ENCODE results near the gene EN2. TPM values are rescaled to one million over a fixed set of nuclear protein-coding genes. Genes with fewer than 3 reads are reported as not detected.

The EN2 gene
- total and polyA plus RNA-seq, 2 of the 13 experiments (the other 11 are each of a cell fraction or from before 2014, with no cell fraction given) = not detected

DNA sequence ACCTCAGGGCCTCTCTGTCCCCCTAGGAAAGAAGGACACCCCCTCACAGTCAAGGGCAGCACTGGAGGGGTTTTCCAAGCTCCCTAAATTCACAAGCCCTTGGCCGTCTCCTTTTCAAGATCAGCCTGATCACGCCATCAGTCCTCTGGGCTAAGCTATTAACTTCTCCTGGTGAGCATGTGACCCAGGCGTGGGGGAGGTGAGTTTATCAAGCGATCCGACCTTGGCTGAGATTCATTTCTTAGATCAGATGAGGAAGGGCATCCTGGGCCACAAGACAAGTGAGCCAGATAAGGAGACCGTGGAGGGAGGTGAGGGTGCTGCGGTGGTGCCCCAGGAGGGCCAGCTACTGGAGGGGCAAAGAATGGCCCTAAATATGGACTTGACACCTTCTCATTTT, 19.2 kb upstream of the EN2 start:
- no peaks in the 10 kb centered on the region for H3K9me3 ChIP-seq (ENCODE audit: low read length)
- TF ChIP-seq MATR3 (CRISPR knock-in tag; IDR thresholded peaks at IDR 0.05) (no peak), XBP1 (CRISPR knock-in tag; IDR thresholded peaks at IDR 0.05) (no peak), NFATC3 (CRISPR knock-in tag; IDR thresholded peaks at IDR 0.05) (no peak), ZNF629 (CRISPR knock-in tag; conservative IDR thresholded peaks at IDR 0.05) (no peak), SMC3 (IDR thresholded peaks at IDR 0.05; ENCODE audit: low read length) (no peak), SALL2 (CRISPR knock-in tag; IDR thresholded peaks at IDR 0.05) (no peak), ZSCAN9 (CRISPR knock-in tag; IDR thresholded peaks at IDR 0.05; ENCODE audit: borderline replicate concordance) (no peak), TEAD3 (CRISPR knock-in tag; optimal IDR thresholded peaks at IDR 0.05; ENCODE audit: borderline replicate concordance) (no peak), HDAC1 (CRISPR knock-in tag; IDR thresholded peaks at IDR 0.05) (no peak), ZNF512 (CRISPR knock-in tag; IDR thresholded peaks at IDR 0.05) (no peak), PRMT3 (CRISPR knock-in tag; IDR thresholded peaks at IDR 0.05; ENCODE audit: borderline replicate concordance, low read depth) (no peak), GZF1 (CRISPR knock-in tag; IDR thresholded peaks at IDR 0.05) (no peak), MED13 (CRISPR knock-in tag; IDR thresholded peaks at IDR 0.05) (no peak), ZNF607 (CRISPR knock-in tag; IDR thresholded peaks at IDR 0.05; ENCODE audit: borderline replicate concordance) (no peak), ZNF883 (CRISPR knock-in tag; IDR thresholded peaks at IDR 0.05; ENCODE audit: not compliant biosample characterization) (no peak), ZFX (CRISPR knock-in tag; IDR thresholded peaks at IDR 0.05; ENCODE audit: low read depth) (no peak)
- TF ChIP-seq, protein P1, sequence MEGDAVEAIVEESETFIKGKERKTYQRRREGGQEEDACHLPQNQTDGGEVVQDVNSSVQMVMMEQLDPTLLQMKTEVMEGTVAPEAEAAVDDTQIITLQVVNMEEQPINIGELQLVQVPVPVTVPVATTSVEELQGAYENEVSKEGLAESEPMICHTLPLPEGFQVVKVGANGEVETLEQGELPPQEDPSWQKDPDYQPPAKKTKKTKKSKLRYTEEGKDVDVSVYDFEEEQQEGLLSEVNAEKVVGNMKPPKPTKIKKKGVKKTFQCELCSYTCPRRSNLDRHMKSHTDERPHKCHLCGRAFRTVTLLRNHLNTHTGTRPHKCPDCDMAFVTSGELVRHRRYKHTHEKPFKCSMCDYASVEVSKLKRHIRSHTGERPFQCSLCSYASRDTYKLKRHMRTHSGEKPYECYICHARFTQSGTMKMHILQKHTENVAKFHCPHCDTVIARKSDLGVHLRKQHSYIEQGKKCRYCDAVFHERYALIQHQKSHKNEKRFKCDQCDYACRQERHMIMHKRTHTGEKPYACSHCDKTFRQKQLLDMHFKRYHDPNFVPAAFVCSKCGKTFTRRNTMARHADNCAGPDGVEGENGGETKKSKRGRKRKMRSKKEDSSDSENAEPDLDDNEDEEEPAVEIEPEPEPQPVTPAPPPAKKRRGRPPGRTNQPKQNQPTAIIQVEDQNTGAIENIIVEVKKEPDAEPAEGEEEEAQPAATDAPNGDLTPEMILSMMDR (CRISPR knock-in tag; IDR thresholded peaks at IDR 0.05) = no peak
- no peak overlapping the region for H3K27ac ChIP-seq (ENCODE audit: extremely low read length, insufficient read depth, low read length)
- H3K4me3 ChIP-seq (replicated peaks in 1 of 3; ENCODE audit: insufficient read depth in 1 of 3, low read depth in 2 of 3, low read length in 3 of 3) = no peak overlapping the region
- H3K27me3 ChIP-seq (ENCODE audit: control insufficient read depth in 1 of 2, insufficient read depth in 2 of 2, low read length in 2 of 2) = peaks cover 14 to 70% of the 10 kb centered on the region in 2 experiments; a peak in 4 of 5 replicates
- CTCF ChIA-PET (ENCODE audit: low intra/inter-chr PET ratio, low total read pairs) = no interaction called here
- no peak overlapping the region for H3K9ac ChIP-seq (ENCODE audit: insufficient read depth, low read depth, low read length)
- ATAC-seq (no peak), DNase-seq (ENCODE audit: low spot score) (no peak), FAIRE-seq (no peak)
- H4K20me1 ChIP-seq (ENCODE audit: insufficient read depth, low read length) = no peaks in the 10 kb centered on the region
- intact Hi-C loops (cut with micrococcal nuclease; ENCODE audit: unreplicated experiment) = no loop called here
- BruUV-seq (replicated peaks) = no TSS peak
- H3K79me2 ChIP-seq (ENCODE audit: insufficient read depth, low read length) = no peaks in the 10 kb centered on the region
- no peaks in the 10 kb centered on the region for H3K36me3 ChIP-seq (replicated peaks in 1 of 2; ENCODE audit: control insufficient read depth in 1 of 2, insufficient read depth in 2 of 2, low read length in 2 of 2)
- no peak overlapping the region for H2AFZ ChIP-seq (ENCODE audit: low read length)
- WGBS (ENCODE audit: low lambda C conversion rate) = 0% methylated on average over 3 of the region's 7 CpGs
- H3K4me2 ChIP-seq (ENCODE audit: low read depth, low read length) = no peak overlapping the region
- in situ Hi-C loops (cut with HindIII; ENCODE audit: extremely low pct_ligation_motif_present, low pct_unique_long_range_greater_than_20kb) = no loop called here
- POLR2A ChIA-PET = no interaction called here
- no peaks in the 10 kb centered on the region for H3K4me1 ChIP-seq (ENCODE audit: insufficient read depth, low read length)

Measured in HepG2 (cell line).